Posterior cingulate gyrus (tissue), 11 donors: ENCODE results near the gene EIPR1.

Experiments used
- DNase-seq, 10 donors: peaks; one replicate each; pipeline versions ENCODE4 v3.0.0 to v3.0.0-alpha.2; 2020 to 2021; ENCODE audit warnings: mixed read lengths in 3 of 10
- intact Hi-C: fragments of 100-400 bp; cut with DNase I; formaldehyde crosslinking; loops from one replicate; pipeline ENCODE4 v1.15.1; 2023

The EIPR1 gene

DNA sequence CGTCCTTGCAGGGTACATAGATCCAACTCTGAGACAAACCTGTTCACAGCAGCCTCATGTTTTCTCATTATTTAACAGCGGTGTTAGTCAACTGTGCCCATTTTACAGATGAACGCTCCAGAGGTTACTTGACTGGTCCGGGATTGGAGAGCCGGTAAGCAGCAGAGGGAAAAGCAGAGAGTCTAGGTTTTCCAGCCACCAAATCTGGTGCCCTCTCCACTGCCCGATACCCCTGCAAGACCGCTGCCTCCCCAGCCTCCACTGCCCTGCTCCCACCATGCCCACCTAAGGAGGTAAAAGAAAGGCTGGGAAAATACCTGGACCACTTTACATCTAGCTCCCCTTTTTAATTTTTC lies 51.5 kb downstream of the EIPR1 start:
- DNase-seq: no peak
- intact Hi-C loops: no loop called here

DNA sequence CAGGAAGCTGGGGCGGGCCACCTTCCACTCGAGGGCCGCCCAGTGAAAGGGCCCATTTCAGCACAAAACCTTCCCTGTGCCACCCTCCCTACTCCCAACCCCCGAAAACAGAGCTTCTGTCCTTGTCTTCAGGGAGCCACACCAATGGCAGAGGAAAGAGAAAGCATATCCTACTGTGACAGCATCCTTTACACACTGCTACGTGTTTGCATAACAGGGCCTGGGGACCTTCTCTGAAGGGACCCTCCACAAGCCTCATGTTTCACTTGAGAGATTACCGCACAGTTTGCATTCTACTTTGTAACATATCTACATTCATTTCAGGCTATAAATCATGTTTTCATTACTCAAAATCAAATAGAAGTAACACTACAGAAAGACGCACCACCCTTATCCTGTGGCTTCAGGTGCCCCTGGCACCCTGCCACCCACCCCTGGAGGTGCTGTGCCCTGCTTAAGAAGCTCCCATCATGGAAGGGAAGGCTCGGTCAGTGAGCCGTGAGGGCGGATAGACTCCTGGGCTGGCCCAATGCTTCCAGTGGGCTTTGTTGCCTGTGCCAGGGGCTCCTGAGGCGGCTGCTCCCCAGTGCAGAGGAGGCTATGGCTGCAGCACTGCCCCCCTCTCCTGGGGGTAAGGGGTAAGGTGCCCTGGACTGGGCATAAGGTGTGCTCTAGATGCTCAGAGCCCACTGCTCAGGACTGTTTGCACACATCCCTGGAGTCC lies 52.0 kb downstream of the EIPR1 start:
- peak in 1 of 10 donors; percentile 78 for DNase-seq
- intact Hi-C loops: no loop called here

DNA sequence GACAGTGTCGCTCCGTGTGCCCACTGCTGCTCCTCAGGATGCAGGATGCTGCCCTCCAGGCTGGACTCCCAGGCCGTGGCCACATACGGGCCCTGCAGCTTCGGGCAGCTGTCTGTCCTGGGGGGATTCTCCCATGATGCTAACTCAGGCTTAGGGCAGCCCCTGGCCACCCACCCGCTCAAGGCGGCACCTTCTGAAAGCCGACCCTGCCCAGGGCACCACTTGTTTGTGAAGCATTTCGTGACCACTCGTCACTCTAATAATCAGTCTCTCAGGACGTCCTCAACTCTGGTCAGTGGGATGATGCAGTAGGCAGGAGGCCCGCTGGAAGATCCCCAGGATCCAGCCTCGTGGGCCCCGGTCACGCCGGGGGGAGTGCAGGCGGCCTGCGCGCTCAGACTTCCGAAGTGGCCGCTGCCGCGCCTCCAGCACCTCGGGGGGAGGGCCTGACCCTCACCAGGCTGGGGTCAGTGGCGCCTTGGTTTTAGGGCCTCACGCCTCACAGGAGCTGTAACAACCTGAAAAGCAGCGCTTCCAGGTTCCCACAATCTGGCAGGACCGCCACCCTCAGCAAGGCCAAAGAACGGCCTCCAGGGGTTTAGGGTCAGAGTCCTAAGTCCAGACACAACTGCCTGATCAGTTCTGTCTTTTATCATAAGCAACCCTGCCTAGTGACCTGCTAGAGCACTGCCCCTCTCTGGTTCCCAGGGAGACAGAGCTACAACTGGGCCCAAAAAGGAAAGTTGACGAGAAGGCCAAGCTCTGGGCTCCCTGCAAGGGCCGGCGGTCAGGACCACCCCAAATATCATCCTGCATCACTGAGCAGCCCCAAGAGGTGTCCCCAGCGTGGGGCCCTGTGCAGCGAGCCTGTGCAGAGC lies 53.0 kb downstream of the EIPR1 start:
- intact Hi-C loops: no loop called here
- DNase-seq: peak in 1 of 10 donors; percentile 84

DNA sequence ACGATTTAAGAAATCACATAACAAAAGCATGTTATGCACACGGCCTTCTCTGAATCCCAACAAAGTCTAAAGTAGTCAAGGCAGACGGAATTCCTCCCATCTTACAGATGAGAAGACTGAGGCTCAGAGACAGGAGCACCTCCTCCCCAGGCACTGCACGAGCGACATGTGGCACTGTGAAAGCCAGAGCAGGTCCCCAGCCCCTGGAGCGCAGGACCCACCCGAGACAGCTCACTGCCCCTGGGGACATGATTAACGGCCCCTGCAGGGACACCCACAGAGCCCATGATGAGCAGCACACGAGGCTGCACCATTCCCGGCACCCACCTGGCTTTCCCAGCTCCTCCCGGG lies 53.6 kb downstream of the EIPR1 start:
- intact Hi-C loops: no loop called here
- peak in 1 of 10 donors; percentile 80 for DNase-seq

DNA sequence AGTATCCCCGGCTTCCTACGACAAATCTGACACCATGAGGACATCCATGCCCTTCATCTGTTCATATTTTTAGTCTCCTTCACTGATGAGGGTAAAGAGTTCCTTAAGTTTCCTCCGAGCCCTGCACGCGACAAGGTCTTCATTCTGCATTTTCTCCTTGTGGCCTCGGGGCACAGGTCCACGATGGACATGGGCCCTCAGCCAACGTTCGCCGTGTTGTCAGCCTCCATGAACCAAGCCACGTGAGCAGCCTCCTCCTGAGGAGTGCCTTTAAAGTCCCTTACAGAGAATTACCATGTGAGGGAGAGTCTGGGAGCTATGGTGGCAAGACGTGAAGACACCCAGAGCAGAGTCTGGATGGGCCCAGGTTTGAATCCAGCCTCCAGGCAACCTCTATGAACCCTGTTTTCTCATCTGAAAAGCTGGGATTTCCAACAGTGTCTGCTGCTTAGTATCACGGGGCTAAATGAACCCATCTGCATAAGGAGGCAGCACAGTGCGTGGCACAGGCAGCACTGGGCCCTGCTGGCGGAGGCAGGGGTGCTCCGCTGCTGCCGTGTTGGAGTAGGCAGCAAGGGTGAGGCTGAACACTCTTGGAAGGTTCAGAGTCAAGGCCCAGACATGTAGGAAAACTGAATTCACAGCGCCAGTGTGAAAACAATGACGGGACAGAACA lies 54.1 kb downstream of the EIPR1 start:
- intact Hi-C loops: no loop called here
- peak in 1 of 10 donors; percentile 59 for DNase-seq

DNA sequence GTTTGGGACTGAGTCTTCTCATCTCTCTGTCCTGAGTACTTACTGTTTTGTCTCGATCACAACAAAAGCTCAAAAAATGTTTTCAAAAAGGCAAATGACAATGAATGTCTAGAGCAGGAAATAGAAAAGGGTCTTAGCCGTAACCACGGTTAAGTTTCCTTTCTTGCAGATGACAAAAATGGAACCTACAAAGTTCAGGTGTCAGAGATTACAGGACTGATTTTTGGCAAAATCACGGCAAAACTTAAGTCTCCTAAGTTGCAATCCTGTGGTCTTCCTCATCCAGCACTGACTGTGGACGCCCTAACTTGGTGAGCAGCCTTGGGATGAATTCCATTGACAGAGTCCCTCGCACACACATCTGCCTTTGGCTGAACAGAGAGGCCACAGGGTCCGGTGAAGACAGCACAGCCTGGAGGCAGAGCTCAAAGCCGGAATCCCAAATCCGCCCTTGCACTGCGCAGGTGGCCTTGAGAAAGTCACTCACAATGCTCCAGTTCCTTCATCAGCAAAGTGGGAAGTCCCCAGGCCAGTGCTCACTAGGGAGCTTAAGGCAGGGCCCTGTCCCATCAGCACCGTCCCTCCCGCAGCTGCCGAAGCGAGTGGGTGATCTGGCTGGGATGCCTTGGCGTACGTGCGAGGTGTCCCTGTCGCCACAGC lies 55.2 kb downstream of the EIPR1 start:
- intact Hi-C loops: no loop called here
- DNase-seq: peak in 1 of 10 donors; percentile 35

DNA sequence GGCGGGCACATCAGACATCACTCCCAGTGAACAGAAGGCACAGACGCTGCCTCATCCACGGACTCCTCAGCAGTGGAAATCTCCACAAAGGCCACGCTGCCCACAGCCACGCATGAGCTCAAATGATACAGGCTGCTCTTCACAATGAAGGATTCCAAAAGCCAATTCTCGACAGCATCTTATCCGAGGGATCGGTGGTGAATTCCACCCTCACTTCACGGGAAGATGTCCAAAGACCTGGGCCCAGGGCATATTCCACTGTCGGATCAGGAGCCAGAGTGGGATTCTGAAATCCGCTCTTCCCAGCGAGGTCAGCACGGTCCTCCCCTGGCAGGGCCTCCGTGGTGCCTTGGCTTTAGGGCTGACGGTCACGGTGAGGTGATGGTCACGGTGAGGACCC lies 55.8 kb downstream of the EIPR1 start:
- intact Hi-C loops: no loop called here
- DNase-seq: peak in 1 of 10 donors; percentile 57

DNA sequence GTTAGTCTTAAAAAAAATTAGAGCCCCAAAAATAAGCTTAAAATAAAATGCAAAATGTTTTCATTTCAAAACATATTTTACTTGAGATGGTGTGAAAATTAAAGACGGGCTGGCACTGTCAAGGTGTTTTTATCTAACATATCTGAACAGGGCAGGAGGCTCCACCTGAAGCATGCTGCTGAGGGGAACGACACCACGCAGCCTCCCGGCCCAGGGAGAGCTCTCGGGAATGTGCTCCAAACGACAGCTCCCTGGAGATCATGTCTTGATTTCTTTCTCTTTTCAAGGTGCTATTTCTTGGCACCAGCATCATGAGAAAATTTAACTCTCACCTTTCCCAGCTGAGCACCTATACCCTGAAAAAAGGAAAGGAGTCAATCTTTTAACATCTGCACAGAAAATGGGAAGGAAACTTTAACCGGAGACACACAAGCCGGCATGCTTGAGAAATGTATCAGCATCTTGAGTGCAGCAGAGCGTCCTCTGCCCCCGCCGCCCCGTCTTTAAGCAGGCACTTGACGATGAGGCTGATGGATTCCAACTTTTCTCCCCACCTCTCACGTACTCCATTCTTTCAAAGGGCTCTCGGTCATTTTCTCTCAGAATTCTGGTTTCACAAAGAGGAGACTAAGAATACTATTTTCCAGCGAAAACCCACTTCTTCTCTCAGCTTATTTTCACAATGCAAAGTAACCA lies 56.6 kb downstream of the EIPR1 start:
- DNase-seq: peak in 1 of 10 donors; percentile 51
- intact Hi-C loops: no loop called here

DNA sequence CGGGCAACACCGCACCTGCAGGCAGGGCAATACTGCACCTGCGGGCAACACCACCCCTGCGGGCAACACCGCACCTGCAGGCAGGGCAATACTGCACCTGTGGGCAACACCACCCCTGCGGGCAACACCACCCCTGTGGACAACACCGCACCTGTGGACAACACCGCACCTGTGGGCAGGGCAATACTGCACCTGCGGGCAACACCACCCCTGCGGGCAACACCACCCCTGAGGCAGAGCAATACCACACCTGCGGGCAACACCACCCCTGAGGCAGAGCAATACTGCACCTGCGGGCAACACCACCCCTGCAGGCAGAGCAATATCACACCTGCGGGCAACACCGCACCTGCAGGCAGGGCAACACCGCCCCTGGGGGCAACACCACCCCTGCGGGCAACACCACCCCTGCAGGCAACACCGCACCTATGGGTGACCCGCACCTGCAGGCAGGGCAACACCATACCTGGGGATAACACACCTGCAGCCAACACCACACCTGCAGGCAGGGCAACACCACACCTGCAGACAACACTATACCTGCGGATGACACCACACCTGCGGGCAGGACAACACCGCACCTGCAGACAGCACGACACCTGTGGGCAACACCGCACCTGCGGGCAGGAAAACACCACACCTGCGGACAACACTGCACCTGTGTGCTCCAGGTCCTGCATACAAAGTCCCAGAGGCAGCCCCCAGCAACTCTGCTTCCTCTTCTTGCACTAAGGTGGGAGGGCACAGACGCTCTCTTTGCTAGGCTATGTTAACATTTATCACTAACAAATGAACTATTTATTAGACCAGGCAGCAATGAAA lies 57.7 kb downstream of the EIPR1 start:
- intact Hi-C loops: no loop called here
- peak in 1 of 10 donors; percentile 73 for DNase-seq

DNA sequence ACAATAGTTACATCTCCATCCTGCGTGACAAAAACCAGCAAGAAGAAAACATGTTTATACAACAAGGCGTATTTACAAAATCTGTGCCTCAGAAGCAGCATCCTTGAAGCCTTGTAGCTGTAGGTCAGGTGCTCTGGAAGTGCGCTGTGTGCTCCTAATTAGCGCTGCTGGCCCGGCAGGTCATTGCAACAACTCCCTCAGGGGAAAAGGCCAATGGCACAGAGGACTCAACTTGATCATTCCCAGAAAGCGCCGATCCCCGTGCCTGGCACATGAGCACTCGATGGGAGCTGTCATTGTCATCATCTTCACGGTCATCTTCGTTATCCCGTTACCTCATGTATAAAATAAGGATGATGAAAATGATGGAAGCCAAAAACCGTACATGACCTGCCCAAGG lies 58.5 kb downstream of the EIPR1 start:
- DNase-seq: no peak
- intact Hi-C loops: no loop called here

DNA sequence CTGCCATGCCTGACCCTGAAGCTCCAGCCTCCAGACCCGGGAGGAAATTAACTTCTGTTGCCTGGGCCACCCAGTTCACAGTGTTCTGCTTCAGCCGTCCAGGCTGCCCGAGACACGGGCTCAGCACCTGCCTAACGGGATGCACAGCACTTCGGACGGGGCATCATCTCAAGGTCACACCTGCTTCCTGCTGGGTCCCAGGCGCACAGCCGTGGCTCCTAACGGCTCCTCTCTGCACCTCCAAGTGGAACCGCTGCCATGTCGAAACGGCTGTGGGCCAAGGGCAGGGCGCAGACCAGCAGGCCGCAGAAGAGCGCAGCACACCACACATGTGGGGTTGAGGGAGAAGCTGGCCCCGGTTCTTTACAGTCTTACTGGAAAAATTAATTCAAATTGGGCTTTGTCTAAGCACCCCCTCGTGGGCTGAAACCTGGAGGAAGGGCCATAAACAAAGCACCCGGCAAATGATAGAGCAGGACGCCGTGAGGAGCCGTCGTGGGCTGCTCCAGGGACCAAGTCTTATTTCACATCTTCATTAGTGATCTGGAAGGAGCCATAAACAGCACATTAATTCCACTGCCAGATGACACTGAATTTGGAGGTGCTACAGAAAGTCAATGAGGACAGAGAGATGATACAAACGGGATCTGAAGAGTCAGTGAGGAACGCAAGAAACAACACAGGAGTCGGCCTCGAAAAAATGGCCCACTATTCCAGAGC lies 59.6 kb downstream of the EIPR1 start:
- no peak for DNase-seq
- intact Hi-C loops: no loop called here

DNA sequence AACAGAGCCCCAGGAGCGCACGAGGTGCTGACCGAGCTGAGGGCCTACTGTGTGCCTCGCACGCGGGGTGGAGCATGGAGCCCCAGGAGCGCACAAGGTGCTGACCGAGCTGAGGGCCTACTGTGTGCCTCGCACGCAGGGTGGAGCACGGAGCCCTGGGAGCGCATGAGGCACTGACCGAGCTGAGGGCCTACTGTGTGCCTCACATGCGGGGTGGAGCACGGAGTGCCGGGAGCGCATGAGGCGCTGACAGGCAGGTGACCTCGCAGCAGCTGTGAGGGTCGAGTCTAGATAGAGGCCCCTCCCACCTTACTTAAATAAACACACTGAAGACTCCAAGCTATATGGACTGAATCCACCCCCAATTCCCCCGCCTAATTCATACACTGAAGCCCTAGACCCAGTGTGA lies 60.3 kb downstream of the EIPR1 start:
- intact Hi-C loops: no loop called here
- no peak for DNase-seq

DNA sequence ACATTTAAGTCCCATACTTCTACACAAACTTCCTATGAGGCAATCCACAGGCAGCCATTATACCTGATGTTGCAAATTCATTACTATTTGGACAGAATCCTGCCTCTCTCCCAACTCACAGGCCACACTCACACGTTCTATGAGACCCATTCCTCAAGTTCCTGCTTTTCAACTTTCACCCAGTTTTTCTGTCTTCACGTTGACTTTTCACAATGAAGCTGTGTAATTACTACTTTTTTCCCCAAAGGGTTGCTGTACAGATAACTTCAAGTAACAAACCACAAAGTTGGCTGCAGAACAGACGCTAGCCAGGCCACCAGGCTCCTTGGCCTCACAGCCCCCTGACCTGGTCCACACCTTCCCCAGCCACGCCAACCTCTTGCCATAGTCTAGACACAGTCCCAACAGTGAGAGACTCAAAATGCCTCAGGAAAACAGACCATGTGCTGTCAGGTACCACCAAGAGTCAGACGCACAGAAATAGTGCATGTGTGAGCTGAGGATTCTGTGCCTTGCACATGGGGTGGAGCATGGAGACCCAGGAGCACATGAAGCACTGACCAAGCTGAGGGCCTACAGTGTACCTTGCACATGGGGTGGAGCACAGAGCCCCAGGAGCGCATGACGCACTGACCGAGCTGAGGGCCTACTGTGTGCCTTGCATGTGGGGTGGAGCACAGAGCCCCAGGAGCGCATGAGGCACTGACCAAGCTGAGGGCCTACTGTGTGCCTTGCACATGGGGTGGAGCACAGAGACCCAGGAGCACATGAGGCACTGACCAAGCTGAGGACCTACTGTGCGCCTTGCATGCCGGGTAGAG lies 61.0 kb downstream of the EIPR1 start:
- intact Hi-C loops: no loop called here
- DNase-seq: no peak

DNA sequence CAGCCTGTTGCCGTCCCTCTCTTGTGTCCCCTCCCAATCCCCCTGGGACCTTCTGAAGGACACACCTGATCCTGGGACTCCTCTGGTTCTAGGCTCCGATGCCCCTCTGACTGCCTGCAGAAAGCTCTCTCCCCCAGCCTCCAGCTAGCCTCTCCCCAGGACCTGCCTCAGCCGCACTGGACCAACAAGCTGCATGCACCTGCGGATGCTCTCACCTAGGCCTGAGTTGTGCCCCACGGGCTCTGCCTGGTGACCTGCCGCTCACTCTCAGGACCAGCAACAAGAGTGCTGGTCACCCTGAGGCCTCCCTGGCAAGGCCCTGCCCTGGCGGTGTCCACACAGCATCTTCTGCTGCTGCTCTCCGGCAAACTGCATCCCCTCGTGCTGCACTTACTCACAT lies 63.0 kb downstream of the EIPR1 start:
- DNase-seq: peak in 1 of 10 donors; percentile 82
- intact Hi-C loops: no loop called here

DNA sequence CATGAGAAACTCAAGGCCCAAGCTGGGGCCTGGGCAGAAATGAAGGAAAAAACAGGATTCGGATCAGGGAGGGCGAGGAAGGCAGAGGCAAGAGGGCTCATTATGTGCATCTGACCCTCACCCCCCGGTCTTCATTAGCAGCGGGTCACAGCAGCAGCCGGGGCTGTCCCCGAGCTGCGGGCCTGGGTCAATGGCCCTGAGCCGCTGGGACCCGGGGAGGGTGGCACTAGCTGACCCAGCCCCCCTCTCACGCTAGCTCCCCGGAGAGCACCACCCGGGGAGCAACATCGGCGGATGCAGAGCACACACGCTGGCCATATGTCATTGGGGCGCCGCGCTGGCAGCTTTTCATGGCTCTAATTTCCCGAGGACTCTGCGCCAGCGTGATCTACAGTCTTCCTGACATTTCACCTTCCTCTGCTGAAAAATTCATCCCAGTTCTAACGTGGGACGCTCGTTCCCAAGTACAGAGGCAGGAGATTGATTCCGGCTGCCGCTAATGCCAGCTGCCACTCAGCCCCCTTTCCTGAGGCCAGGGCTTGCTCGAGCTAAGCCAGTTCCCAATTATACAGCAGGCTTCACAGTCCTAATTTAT lies 63.7 kb downstream of the EIPR1 start:
- intact Hi-C loops: no loop called here
- DNase-seq: no peak

DNA sequence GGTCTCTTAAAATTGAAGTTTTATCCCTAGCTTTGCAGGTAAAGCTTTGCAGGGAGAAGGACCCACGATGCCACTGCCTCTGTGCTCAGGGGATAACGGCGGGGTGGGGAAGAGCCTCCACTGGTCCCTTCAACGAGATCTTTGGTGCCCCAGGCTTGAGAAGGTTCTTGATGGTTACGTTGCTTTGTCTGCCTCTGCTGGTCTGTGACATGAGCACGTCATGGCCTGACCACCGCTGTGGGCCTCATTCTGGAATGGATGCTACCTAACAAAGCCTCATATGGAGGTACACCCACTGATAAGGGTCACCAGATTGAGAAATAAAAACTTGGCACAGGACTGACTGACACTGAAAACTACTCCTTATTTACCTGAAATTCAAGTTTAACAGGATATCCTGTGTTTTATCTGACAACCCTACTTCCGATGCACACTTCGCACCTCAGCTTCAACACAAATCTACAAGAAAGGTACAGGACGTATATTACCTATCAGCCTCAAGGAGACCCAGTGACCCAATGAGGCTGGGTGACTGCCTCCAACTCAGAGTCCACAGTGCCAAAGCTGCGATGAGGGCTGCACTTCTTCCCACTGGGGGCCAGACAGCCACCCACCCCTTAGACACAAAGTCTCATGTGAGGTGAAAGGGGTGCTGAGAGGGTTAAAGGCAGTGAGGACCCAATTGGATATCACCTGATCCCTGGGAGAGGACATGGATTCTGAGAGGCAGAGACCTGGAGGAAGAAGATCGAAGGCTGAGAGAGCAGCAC lies 64.9 kb downstream of the EIPR1 start:
- intact Hi-C loops: no loop called here
- peak in 2 of 10 donors; percentile 32 to 44 for DNase-seq

DNA sequence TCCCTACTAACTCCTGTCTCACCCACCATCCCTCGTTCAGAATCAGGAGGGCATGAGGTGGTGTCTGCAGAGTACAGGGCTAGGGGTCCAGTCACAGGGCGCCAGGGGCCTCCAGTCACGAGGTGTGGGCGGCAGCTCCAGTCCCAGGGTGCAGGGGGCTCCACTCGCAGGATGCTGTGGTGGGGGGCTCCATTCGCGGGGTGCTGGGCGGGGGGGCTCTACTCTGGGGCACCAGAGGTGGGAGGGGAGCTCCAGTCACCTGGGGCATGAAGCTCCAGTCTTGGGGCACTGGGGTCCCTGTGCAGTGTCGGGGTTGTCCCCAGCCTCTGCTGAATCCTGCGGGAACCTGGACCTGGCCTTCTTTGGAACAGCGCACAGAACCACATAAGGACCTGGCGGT lies 66.0 kb downstream of the EIPR1 start:
- intact Hi-C loops: no loop called here
- peak in 2 of 10 donors; percentile 65 to 67 for DNase-seq
